Fibroblast of mammary gland (primary cell): ENCODE data around the gene IGLL5.

ENCODE experiments used
- DNase-seq: peaks from one replicate; pipeline ENCODE4 v3.0.0-alpha.2; 2010; ENCODE audit warnings: low read depth
- H3K4me3 ChIP-seq: 2 replicates; pipeline ENCODE4 v1.5.1; 2011; ENCODE audit warnings: low read depth, mild to moderate bottlenecking, low read length, moderate library complexity; ENCODE audit not compliant: control insufficient read depth
- TF ChIP-seq, protein P1 (sequence below): conservative IDR thresholded peaks from 2 replicates; pipeline ENCODE4 v1.5.1; 2011; ENCODE audit warnings: low read depth, low read length, inconsistent platforms; ENCODE audit not compliant: control insufficient read depth, insufficient read depth

The IGLL5 gene

DNA sequence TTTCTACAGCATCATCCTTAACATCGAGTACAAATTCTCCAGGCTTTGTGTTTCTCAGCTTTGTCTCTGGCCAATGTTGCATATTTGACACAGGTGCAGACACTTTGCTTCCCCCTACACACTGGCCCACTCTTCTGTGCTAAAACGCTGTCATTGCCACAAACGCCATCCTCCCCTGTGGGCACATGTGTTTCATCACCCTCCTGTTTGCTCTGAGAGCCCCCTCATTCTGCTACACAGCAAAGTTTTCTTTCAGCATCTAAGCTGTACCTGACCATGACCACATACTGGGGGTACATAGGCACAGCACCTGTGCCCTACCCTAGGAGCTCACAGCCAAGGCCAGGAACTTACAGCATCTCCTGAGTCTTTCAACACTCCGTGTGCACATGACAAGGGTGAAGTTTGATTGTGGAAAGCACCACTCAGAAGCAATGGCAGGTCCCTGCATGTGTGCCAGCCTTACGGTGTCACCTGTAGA, 7.9 kb upstream of the IGLL5 start:
- DNase-seq = no peak
- no peak overlapping the region for H3K4me3 ChIP-seq
- TF ChIP-seq, protein P1, sequence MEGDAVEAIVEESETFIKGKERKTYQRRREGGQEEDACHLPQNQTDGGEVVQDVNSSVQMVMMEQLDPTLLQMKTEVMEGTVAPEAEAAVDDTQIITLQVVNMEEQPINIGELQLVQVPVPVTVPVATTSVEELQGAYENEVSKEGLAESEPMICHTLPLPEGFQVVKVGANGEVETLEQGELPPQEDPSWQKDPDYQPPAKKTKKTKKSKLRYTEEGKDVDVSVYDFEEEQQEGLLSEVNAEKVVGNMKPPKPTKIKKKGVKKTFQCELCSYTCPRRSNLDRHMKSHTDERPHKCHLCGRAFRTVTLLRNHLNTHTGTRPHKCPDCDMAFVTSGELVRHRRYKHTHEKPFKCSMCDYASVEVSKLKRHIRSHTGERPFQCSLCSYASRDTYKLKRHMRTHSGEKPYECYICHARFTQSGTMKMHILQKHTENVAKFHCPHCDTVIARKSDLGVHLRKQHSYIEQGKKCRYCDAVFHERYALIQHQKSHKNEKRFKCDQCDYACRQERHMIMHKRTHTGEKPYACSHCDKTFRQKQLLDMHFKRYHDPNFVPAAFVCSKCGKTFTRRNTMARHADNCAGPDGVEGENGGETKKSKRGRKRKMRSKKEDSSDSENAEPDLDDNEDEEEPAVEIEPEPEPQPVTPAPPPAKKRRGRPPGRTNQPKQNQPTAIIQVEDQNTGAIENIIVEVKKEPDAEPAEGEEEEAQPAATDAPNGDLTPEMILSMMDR = no peak

DNA sequence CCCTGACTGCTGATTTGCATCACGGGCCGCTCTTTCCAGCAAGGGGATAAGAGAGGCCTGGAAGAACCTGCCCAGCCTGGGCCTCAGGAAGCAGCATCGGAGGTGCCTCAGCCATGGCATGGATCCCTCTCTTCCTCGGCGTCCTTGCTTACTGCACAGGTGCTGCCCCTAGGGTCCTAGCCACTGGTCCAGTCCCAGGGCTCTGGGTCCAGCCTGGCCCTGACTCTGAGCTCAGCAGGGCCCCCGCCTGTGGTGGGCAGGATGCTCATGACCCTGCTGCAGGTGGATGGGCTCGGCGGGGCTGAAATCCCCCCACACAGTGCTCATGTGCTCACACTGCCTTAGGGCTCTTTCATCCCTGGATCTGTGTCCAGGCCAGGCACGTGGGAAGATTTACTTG, 7.0 kb upstream of the IGLL5 start:
- H3K4me3 ChIP-seq = no peak overlapping the region
- no peak for DNase-seq
- TF ChIP-seq, protein P1 = no peak

DNA sequence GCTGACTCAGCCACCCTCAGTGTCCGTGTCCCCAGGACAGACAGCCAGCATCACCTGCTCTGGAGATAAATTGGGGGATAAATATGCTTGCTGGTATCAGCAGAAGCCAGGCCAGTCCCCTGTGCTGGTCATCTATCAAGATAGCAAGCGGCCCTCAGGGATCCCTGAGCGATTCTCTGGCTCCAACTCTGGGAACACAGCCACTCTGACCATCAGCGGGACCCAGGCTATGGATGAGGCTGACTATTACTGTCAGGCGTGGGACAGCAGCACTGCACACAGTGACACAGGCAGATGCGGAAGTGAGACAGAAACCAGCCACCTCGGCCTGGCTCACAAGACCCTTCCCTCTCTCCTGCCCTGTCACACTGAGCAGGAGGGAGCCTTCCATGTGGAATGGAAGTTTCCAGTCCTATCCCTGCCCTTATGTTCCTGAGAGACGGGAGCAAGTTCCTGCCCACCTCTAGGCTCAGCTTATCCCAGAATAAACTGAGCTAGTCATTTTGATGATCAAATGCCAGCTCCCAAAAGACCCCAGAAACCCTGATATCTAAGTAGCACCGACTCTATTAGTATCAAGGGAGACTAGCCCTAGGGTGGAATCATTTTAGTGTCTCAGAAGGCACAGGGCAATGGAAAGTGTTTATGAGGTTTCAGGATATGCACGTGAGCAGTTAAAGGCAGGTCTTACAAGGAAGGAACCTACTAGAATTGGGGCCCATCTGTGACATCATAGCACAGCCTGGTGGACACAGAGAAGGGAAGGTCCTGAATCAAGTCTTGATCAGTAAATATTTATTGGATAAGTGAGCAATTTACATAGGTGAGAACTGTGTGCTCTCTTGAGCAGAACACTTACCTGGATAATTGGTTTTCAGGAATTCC, 6.3 kb upstream of the IGLL5 start:
- TF ChIP-seq, protein P1 = no peak
- DNase-seq = no peak
- no peak overlapping the region for H3K4me3 ChIP-seq

DNA sequence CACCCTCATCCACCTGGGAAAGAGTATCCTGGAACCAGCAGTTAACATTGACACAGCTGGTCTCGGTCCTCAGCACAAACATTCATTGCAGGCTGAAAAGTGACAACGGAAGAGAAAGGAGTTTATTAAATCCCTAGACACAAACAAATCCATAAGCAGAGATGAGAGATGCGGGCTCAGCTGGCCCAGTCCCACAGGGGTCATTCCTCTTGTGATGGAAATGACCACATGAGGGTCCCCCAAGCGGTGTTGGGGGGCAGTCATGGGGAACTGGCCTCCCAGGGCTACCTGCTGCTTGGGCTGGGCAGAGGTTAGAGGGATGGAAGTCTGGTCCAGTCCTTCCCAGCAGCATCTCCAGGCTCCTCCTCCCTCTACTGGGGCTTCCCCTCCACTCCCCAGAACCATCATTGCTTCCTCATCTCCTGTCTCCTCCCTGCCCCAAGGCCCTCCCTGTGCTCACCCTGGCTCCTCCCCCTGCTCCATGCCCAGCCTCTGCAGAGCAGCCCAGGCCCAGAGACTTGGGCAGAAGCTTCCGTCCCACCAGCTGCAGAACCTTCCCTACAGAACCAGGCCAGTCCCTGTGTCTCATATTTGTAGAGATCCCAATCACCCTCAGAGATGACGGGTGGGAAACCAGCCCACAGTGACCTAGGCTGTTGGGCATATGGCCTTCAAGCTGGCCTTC, 5.4 kb upstream of the IGLL5 start:
- no peak for DNase-seq
- H3K4me3 ChIP-seq = no peak overlapping the region
- TF ChIP-seq, protein P1 = no peak

DNA sequence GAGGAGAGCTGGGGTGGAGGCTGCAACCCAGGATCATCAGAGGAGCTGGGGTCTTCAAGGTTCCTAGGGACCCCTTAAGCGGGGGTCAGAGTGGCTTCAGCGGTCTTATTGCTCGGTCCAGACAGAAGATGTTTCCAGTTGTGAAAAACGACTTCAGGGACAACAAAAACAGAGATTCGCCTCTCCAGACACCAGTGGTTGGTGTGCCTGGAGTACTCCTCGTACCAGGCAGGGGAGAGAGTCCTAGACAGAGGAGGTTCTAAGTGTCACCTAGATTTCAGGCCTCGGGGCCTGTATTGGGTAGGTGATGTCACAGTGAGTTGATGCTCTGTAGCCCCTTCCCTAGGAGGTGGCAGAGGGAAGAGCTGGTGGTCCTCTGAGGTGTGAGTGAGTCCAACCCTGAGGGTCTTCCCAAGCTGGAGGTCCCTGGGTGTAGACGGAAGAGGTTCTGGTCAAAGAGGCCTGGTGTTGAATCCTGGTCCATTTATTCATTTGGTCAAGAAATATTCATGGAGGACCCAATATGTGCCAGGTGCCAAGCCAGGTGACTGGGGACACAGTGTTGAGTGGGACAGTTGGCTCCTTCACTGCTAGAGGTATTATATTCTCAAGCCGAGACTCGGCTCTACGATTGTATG, 4.4 kb upstream of the IGLL5 start:
- TF ChIP-seq, protein P1 = no peak
- no peak overlapping the region for H3K4me3 ChIP-seq
- no peak for DNase-seq

DNA sequence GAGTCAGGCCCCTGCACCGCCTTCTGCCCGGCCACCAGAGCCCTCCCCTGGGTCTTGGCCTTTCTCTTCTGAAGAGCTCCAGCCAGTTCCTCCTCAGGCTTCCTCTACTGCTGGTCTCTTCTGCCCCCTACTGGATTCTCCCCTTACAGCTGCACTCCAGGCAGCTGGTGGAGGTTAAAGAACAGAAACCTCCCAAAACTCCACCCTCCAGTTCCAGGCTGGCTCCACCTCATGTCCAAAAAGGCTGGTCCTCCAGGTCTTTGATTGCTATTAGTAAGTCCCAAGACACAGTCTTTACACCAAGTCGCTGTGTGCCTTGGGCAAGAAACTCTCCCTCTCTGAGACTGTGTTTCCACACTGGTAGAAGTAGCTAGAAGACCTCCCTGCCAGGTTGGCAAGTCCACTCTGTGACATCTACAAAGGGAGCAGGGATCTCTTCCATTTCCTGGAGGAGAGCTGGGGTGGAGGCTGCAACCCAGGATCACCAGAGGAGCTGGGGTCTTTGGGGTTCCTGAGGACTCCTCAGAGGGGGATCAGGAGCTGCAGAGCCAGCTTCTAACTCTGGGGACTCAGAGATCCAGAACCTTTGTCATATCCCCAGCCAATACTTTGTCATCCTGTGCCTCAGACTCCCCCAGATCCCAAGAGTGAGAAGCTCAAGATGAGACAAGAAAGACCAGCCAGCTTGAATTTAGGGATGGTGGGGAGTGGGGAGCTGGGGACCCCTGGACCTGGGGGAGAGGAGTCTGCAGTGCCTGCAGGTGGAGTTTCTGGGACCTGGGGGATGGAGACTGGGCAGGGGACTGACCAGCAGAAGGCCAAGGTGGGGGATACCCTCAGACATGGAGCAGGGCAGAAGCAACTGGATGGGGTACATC, 3.4 kb upstream of the IGLL5 start:
- peak; percentile 70 for DNase-seq
- TF ChIP-seq, protein P1 = peak; percentile 82
- no peak overlapping the region for H3K4me3 ChIP-seq
